WTC11 (cell line): ENCODE measurements around the gene SFT2D3.

Source experiments
- CTCF ChIP-seq: fragments of 200-600 bp; IDR thresholded peaks from 2 replicates; pipeline ENCODE4 v1.8.0; 2022; ENCODE audit warnings: antibody characterized with exemption
- IRF1 ChIP-seq: sonication (generic); formaldehyde crosslinking; IDR thresholded peaks from 2 replicates; pipeline ENCODE4 v1.8.0; 2023; ENCODE audit warnings: missing genetic modification reagents
- NFYB ChIP-seq: sonication (generic); formaldehyde crosslinking; conservative IDR thresholded peaks from 2 replicates; pipeline ENCODE4 v1.8.0; 2022; ENCODE audit warnings: low read depth, missing genetic modification reagents
- SP1 ChIP-seq: sonication (generic); formaldehyde crosslinking; conservative IDR thresholded peaks from 2 replicates; pipeline ENCODE4 v1.8.1; 2022; ENCODE audit warnings: missing genetic modification reagents
- ZNF423 ChIP-seq: fragments of 250-450 bp; sonication (Bioruptor Pico); IDR thresholded peaks from 2 replicates; pipeline ENCODE4 v2.1.2; 2022; ENCODE audit warnings: mild to moderate bottlenecking, moderate library complexity

- TF ChIP-seq ZNF423 (no peak), CTCF (no peak), IRF1 (CRISPR knock-in tag) (no peak), NFYB (CRISPR knock-in tag) (no peak), SP1 (CRISPR knock-in tag) (no peak)
These were observed 2.5 kb upstream of the SFT2D3 start for GRCh38 chr2:127698553-127699355.
